IMR-90 (cell line): ENCODE data around the gene ST6GALNAC3. TPM values are rescaled to one million over a fixed set of nuclear protein-coding genes. Genes with fewer than 3 reads are reported as not detected.

Experiments
- ATAC-seq: fragments of 200-7000 bp; cut with Tn5 transposase; 2 replicates; pipeline ENCODE4 v1.9.1; 2020; ENCODE audit warnings: low read depth, mild to moderate bottlenecking, moderate library complexity
- BruUV-seq: library from RNA; stranded (reverse); fragments of 400-500 nt; replicated peaks from 2 replicates; lab custom pipeline; 2021; lab: Mats Ljungman, UMichigan
- CTCF ChIA-PET: fragments of 300-600 bp; formaldehyde crosslinking; extraction: SDS; loops from one replicate; lab custom pipeline; 2021; ENCODE audit warnings: antibody characterized with exemption; lab: Yijun Ruan, JAX
- POLR2A ChIA-PET: fragments of 300-600 bp; sonication (Branson Sonifier 250); formaldehyde crosslinking; loops from one replicate; lab custom pipeline; 2022; ENCODE audit warnings: antibody characterized with exemption; ENCODE audit not compliant: unreplicated experiment; lab: Charles Lee
- DNase-seq: peaks from one replicate; pipeline ENCODE4 v3.0.0; 2013
- H2AFZ ChIP-seq: replicated peaks from 2 replicates; pipeline ENCODE3; 2013; ENCODE audit warnings: low read length, mild to moderate bottlenecking; ENCODE audit not compliant: poor library complexity
- H2AK5ac ChIP-seq: 2 replicates; pipeline ENCODE4 v1.6.1; 2013; ENCODE audit warnings: low read depth, low read length, inconsistent platforms
- H2AK9ac ChIP-seq: replicated peaks from 2 replicates; pipeline ENCODE3; 2013; ENCODE audit warnings: mild to moderate bottlenecking, low read depth, low read length, moderate library complexity; ENCODE audit not compliant: poor library complexity
- H2BK120ac ChIP-seq: 2 replicates; pipeline ENCODE4 v1.6.1; 2013; ENCODE audit warnings: low read depth, low read length, inconsistent platforms
- H2BK15ac ChIP-seq: 3 replicates; pipeline ENCODE4 v1.6.1; 2013; ENCODE audit warnings: low read depth, low read length, inconsistent platforms
- H2BK20ac ChIP-seq: 2 replicates; pipeline ENCODE4 v1.6.1; 2013; ENCODE audit warnings: low read depth, mild to moderate bottlenecking, inconsistent platforms, low read length, moderate library complexity
- H2BK5ac ChIP-seq: 2 replicates; pipeline ENCODE4 v1.6.1; 2013; ENCODE audit warnings: mild to moderate bottlenecking, low read depth, low read length, inconsistent platforms; ENCODE audit not compliant: poor library complexity, severe bottlenecking
- H3K14ac ChIP-seq: replicated peaks from 2 replicates; pipeline ENCODE4 v1.6.1; 2013; ENCODE audit warnings: low read depth, low read length, inconsistent platforms
- H3K18ac ChIP-seq: 2 replicates; pipeline ENCODE4 v1.6.1; 2013; ENCODE audit warnings: low read depth, low read length, control low read depth
- H3K23ac ChIP-seq: 2 replicates; pipeline ENCODE4 v1.6.1; 2013; ENCODE audit warnings: low read depth, low read length, inconsistent platforms
- H3K27ac ChIP-seq: 2 replicates; pipeline ENCODE4 v1.5.1; 2013; ENCODE audit warnings: mild to moderate bottlenecking, control low read depth, low read length; ENCODE audit not compliant: insufficient read depth
- H3K27me3 ChIP-seq: 2 replicates; pipeline ENCODE4 v1.6.1; 2013; ENCODE audit warnings: low read length; ENCODE audit not compliant: control insufficient read depth, insufficient read depth
- H3K36me3 ChIP-seq: 2 replicates; pipeline ENCODE4 v1.6.1; 2013; ENCODE audit warnings: low read length, mixed read lengths; ENCODE audit not compliant: control insufficient read depth, insufficient read depth
- H3K4ac ChIP-seq: 2 replicates; pipeline ENCODE4 v1.6.1; 2013; ENCODE audit warnings: low read depth, low read length, inconsistent platforms
- H3K4me1 ChIP-seq: 2 replicates; pipeline ENCODE4 v1.6.1; 2013; ENCODE audit warnings: low read length, mixed read lengths; ENCODE audit not compliant: control insufficient read depth, insufficient read depth
- H3K4me2 ChIP-seq: 2 replicates; pipeline ENCODE4 v1.6.1; 2013; ENCODE audit warnings: low read depth, mild to moderate bottlenecking, control low read depth, low read length, moderate library complexity
- H3K4me3 ChIP-seq: 2 replicates; pipeline ENCODE4 v1.5.1; 2013; ENCODE audit warnings: low read depth, mild to moderate bottlenecking, control low read depth, low read length, moderate library complexity; ENCODE audit not compliant: insufficient read depth
- H3K56ac ChIP-seq: 2 replicates; pipeline ENCODE4 v1.6.1; 2013; ENCODE audit warnings: low read length, inconsistent platforms; ENCODE audit not compliant: insufficient read depth; ENCODE audit errors: extremely low read depth
- H3K79me1 ChIP-seq, 2 experiments: 2 replicates each; pipeline ENCODE4 v1.6.1; 2013; ENCODE audit warnings: low read length in 2 of 2, inconsistent platforms in 1 of 2, low read depth in 1 of 2
- H3K9ac ChIP-seq: 2 replicates; pipeline ENCODE4 v1.6.1; 2013; ENCODE audit warnings: low read depth, low read length, control low read depth
- H3K9me1 ChIP-seq: 2 replicates; pipeline ENCODE4 v1.6.1; 2013; ENCODE audit warnings: low read length, inconsistent platforms; ENCODE audit not compliant: insufficient read depth
- H3K9me3 ChIP-seq: 2 replicates; pipeline ENCODE4 v1.6.1; 2013; ENCODE audit warnings: low read length; ENCODE audit not compliant: control insufficient read depth, insufficient read depth
- H4K20me1 ChIP-seq: 2 replicates; pipeline ENCODE4 v1.6.1; 2013; ENCODE audit warnings: low read length, inconsistent platforms; ENCODE audit not compliant: insufficient read depth
- H4K5ac ChIP-seq: 2 replicates; pipeline ENCODE4 v1.6.1; 2013; ENCODE audit warnings: mild to moderate bottlenecking, low read depth, low read length, control low read depth
- H4K8ac ChIP-seq, 2 experiments: 2 replicates each; pipeline ENCODE4 v1.6.1; 2013; ENCODE audit warnings: low read depth in 2 of 2, low read length in 2 of 2, control low read depth in 1 of 2, inconsistent platforms in 1 of 2
- H4K91ac ChIP-seq: 2 replicates; pipeline ENCODE4 v1.6.1; 2013; ENCODE audit warnings: low read depth, low read length, inconsistent platforms; ENCODE audit not compliant: insufficient read depth
- BHLHE40 ChIP-seq: fragments of 150-350 bp; IDR thresholded peaks from 2 replicates; pipeline ENCODE4 v1.6.1; 2016; ENCODE audit warnings: mild to moderate bottlenecking, low read depth, low read length
- MAFK ChIP-seq: IDR thresholded peaks from 2 replicates; pipeline ENCODE4 v1.6.1; 2012; ENCODE audit warnings: low read depth, low read length, improper control_type of control experiment
- MAZ ChIP-seq: IDR thresholded peaks from 2 replicates; pipeline ENCODE4 v1.6.1; 2012; ENCODE audit warnings: low read depth, mild to moderate bottlenecking, low read length, improper control_type of control experiment, moderate library complexity, borderline replicate concordance
- POLR2A ChIP-seq: IDR thresholded peaks from 2 replicates; pipeline ENCODE4 v1.6.1; 2012; ENCODE audit warnings: mild to moderate bottlenecking, low read depth, low read length
- RAD21 ChIP-seq: IDR thresholded peaks from 2 replicates; pipeline ENCODE4 v1.6.1; 2012; ENCODE audit warnings: low read length, improper control_type of control experiment
- RCOR1 ChIP-seq: IDR thresholded peaks from 2 replicates; pipeline ENCODE4 v1.6.1; 2012; ENCODE audit warnings: mild to moderate bottlenecking, low read length, improper control_type of control experiment; ENCODE audit not compliant: insufficient replicate concordance
- RFX5 ChIP-seq: IDR thresholded peaks from 2 replicates; pipeline ENCODE4 v1.8.0; 2012; ENCODE audit warnings: low read depth, mild to moderate bottlenecking, low read length, moderate library complexity
- WGBS, 2 experiments: methylation state at CpG; one replicate each; pipeline versions ENCODE4 v1.1.5 to v1.1.7; 2013; ENCODE audit warnings: missing lambda C conversion rate in 2 of 2; ENCODE audit not compliant: insufficient read length in 1 of 2; ENCODE audit errors: extremely low coverage in 2 of 2; 5-methylcytosine and 5-hydroxymethylcytosine counted together
- dilution Hi-C: fragments of 300-500 bp; cut with HindIII; formaldehyde crosslinking; loops from one replicate; pipeline ENCODE4 v1.14.3; 2018; ENCODE audit warnings: low sequenced_read_pairs; ENCODE audit not compliant: unreplicated experiment
- in situ Hi-C: fragments of 300-500 bp; cut with MboI; formaldehyde crosslinking; loops from 3 replicates; pipeline ENCODE4 v1.14.3; 2019; ENCODE audit warnings: low sequenced_read_pairs, inconsistent platforms, mixed read lengths
- intact Hi-C: fragments of 100-400 bp; cut with micrococcal nuclease; formaldehyde crosslinking; loops from 2 replicates; pipeline ENCODE4 v1.10.0; 2022
- polyA plus RNA-seq, 3 experiments: library from polyadenylated mRNA; depleted of rRNA; stranded (reverse); fragments of >200 nt; gene quantifications; 2 replicates each; pipeline ENCODE4 v1.2.3, GENCODE V29; 2012; ENCODE audit warnings: low replicate concordance in 1 of 3
- total RNA-seq: library from RNA; depleted of rRNA; stranded (reverse); fragments of >200 nt; gene quantifications from 2 replicates; pipeline ENCODE4 v1.2.3, GENCODE V29; 2012
- TF ChIP-seq, protein P1 (sequence below): conservative IDR thresholded peaks from 2 replicates; pipeline ENCODE4 v1.5.1; 2012; ENCODE audit warnings: mild to moderate bottlenecking, low read depth, low read length, improper control_type of control experiment
- TF ChIP-seq, protein P2 (sequence below): fragments of 150-350 bp; IDR thresholded peaks from 2 replicates; pipeline ENCODE4 v1.6.1; 2017; ENCODE audit warnings: mild to moderate bottlenecking, antibody characterized with exemption, low read length, low read depth

The ST6GALNAC3 gene
- total and polyA plus RNA-seq, 2 of the 4 experiments (the other 2 are of a cell fraction), result 0.65 to 1.3 TPM

- no peaks in the 10 kb centered on the region for H3K79me1 ChIP-seq
- ATAC-seq, result no peak
- WGBS, 2 experiments, result no CpG with 5 or more reads among the region's 3 CpGs
- no peak overlapping the region for H2AK5ac ChIP-seq
- H4K20me1 ChIP-seq, result no peaks in the 10 kb centered on the region
- no peak overlapping the region for H2BK20ac ChIP-seq
- in situ Hi-C loops (no loop called here), dilution Hi-C loops (no loop called here), intact Hi-C loops (no loop called here)
- H3K14ac ChIP-seq, result no peak overlapping the region
- no peak overlapping the region for H2AK9ac ChIP-seq
- no peak overlapping the region for H4K91ac ChIP-seq
- DNase-seq, result no peak
- H3K27me3 ChIP-seq, result no peaks in the 10 kb centered on the region
- no peak overlapping the region for H4K8ac ChIP-seq
- H3K4me1 ChIP-seq, result no peaks in the 10 kb centered on the region
- H3K4ac ChIP-seq, result no peak overlapping the region
- no peaks in the 10 kb centered on the region; the same call in 1 of the 2 replicates for H3K9me3 ChIP-seq
- ChIA-PET CTCF (no interaction called here), POLR2A (no interaction called here)
- H2BK120ac ChIP-seq, result no peak overlapping the region
- no peak overlapping the region for H3K23ac ChIP-seq
- no peak overlapping the region for H2BK5ac ChIP-seq
- H3K4me2 ChIP-seq, result no peak overlapping the region
- no peaks in the 10 kb centered on the region for H3K36me3 ChIP-seq
- H3K18ac ChIP-seq, result no peak overlapping the region
- H4K5ac ChIP-seq, result no peak overlapping the region
- TF ChIP-seq, protein P1, sequence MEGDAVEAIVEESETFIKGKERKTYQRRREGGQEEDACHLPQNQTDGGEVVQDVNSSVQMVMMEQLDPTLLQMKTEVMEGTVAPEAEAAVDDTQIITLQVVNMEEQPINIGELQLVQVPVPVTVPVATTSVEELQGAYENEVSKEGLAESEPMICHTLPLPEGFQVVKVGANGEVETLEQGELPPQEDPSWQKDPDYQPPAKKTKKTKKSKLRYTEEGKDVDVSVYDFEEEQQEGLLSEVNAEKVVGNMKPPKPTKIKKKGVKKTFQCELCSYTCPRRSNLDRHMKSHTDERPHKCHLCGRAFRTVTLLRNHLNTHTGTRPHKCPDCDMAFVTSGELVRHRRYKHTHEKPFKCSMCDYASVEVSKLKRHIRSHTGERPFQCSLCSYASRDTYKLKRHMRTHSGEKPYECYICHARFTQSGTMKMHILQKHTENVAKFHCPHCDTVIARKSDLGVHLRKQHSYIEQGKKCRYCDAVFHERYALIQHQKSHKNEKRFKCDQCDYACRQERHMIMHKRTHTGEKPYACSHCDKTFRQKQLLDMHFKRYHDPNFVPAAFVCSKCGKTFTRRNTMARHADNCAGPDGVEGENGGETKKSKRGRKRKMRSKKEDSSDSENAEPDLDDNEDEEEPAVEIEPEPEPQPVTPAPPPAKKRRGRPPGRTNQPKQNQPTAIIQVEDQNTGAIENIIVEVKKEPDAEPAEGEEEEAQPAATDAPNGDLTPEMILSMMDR, result no peak
- TF ChIP-seq RAD21 (no peak), MAZ (no peak), MAFK (no peak), POLR2A (no peak), BHLHE40 (no peak), RCOR1 (no peak), RFX5 (no peak)
- TF ChIP-seq, protein P2, sequence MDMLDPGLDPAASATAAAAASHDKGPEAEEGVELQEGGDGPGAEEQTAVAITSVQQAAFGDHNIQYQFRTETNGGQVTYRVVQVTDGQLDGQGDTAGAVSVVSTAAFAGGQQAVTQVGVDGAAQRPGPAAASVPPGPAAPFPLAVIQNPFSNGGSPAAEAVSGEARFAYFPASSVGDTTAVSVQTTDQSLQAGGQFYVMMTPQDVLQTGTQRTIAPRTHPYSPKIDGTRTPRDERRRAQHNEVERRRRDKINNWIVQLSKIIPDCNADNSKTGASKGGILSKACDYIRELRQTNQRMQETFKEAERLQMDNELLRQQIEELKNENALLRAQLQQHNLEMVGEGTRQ, result no peak
- no peaks in the 10 kb centered on the region for H3K9me1 ChIP-seq
- H3K4me3 ChIP-seq, result no peak overlapping the region
- no peak overlapping the region for H3K27ac ChIP-seq
- no TSS peak for BruUV-seq
- H2BK15ac ChIP-seq, result no peak overlapping the region
- no peak overlapping the region for H3K56ac ChIP-seq
- H3K9ac ChIP-seq, result no peak overlapping the region
- no peak overlapping the region for H2AFZ ChIP-seq
Measured at GRCh38 chr1:76209648-76210047, 135.1 kb downstream of the ST6GALNAC3 start.
